Memory B cell (primary cell): ENCODE data around the gene DOK6.

Experiments used
- ATAC-seq: fragments of 150-1000 bp; cut with Tn5 transposase; 2 replicates; pipeline ENCODE4 v1.10.0; 2021; ENCODE audit warnings: low read depth, mild to moderate bottlenecking, moderate library complexity
- DNase-seq, 2 donors: peaks; one replicate each; pipeline ENCODE4 v3.0.0; 2022; ENCODE audit warnings: low spot score in 2 of 2
- H3K27ac Mint-ChIP-seq: one replicate; pipeline ENCODE4 v1.8.0; 2022; ENCODE audit warnings: mild to moderate bottlenecking, moderate library complexity, mixed read lengths
- H3K27me3 Mint-ChIP-seq: one replicate; pipeline ENCODE4 v1.8.0; 2022; ENCODE audit warnings: mixed read lengths
- H3K36me3 Mint-ChIP-seq: one replicate; pipeline ENCODE4 v1.8.0; 2022; ENCODE audit warnings: mild to moderate bottlenecking, mixed read lengths
- H3K4me1 Mint-ChIP-seq: one replicate; pipeline ENCODE4 v1.8.0; 2022; ENCODE audit warnings: mixed read lengths
- H3K4me3 Mint-ChIP-seq: one replicate; pipeline ENCODE4 v1.8.0; 2022; ENCODE audit warnings: mild to moderate bottlenecking, moderate library complexity, mixed read lengths
- H3K9me3 Mint-ChIP-seq: one replicate; pipeline ENCODE4 v1.8.0; 2022; ENCODE audit warnings: mixed read lengths

DOK6 gene

GRCh38 chr18:69400976-69401225 is 213 bp downstream of the DOK6 start:
- no peaks in the 10 kb centered on the region for H3K36me3 Mint-ChIP-seq
- no peaks in the 10 kb centered on the region for H3K4me1 Mint-ChIP-seq
- H3K27me3 Mint-ChIP-seq, result peaks cover 6% of the 10 kb centered on the region
- no peak for DNase-seq
- no peaks in the 10 kb centered on the region for H3K9me3 Mint-ChIP-seq
- ATAC-seq, result no peak
- no peak overlapping the region for H3K4me3 Mint-ChIP-seq
- H3K27ac Mint-ChIP-seq, result no peak overlapping the region

DNA sequence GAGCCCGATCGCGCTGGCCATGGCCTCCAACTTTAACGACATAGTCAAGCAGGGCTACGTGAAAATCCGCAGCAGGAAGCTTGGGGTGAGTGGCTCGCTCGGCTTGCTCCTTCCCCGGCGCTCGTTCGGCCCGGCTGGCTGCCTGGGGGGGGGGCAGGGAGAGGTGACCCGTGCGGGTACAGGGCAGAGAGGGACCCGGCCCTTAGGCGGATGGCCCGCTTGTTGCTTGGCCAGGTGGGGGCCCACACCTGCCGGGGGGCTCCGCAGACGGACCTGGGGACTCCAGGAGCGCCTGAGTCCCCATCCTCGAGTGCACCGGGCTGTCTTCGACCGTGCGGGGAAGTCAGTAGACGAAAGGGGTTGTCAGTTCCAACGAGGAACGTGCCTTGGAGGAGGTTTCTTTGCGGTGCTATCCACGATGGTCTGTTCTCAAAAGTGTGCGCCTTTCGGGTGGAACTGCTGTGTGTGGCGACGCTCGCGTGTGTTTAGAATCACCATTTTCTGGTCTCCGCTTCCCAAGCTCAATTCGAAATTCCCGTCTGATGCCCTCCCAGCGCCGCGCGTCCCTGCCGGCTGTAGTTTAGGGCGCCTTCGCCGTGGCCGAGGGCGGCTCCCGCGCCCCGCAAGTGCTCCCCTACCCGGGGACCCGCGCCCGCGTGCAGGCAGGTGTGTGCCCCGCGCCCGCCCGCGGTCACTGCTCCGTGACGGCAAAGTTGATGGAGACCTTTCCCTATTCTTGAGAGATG is 711 bp downstream of the DOK6 start:
- Mint-ChIP-seq H3K4me3 (no peak overlapping the region), H3K9me3 (no peaks in the 10 kb centered on the region), H3K27me3 (peaks cover 6% of the 10 kb centered on the region), H3K4me1 (no peaks in the 10 kb centered on the region), H3K27ac (no peak overlapping the region), H3K36me3 (no peaks in the 10 kb centered on the region)
- DNase-seq (no peak), ATAC-seq (no peak)

GRCh38 chr18:69401972-69402532 is 1.4 kb downstream of the DOK6 start:
- no peak overlapping the region for H3K4me3 Mint-ChIP-seq
- H3K4me1 Mint-ChIP-seq, result no peaks in the 10 kb centered on the region
- no peaks in the 10 kb centered on the region for H3K36me3 Mint-ChIP-seq
- no peak for ATAC-seq
- no peak for DNase-seq
- peaks cover 6% of the 10 kb centered on the region for H3K27me3 Mint-ChIP-seq
- H3K27ac Mint-ChIP-seq, result no peak overlapping the region
- no peaks in the 10 kb centered on the region for H3K9me3 Mint-ChIP-seq

- no peak overlapping the region for H3K27ac Mint-ChIP-seq
- DNase-seq (no peak), ATAC-seq (no peak)
- H3K27me3 Mint-ChIP-seq, result peaks cover 6% of the 10 kb centered on the region
- H3K4me1 Mint-ChIP-seq, result no peaks in the 10 kb centered on the region
- H3K9me3 Mint-ChIP-seq, result no peaks in the 10 kb centered on the region
- no peaks in the 10 kb centered on the region for H3K36me3 Mint-ChIP-seq
- no peak overlapping the region for H3K4me3 Mint-ChIP-seq
Measured at GRCh38 chr18:69402533-69402989, 1.9 kb downstream of the DOK6 start.

- Mint-ChIP-seq H3K4me3 (no peak overlapping the region), H3K9me3 (peaks cover 3% of the 10 kb centered on the region), H3K27me3 (no peaks in the 10 kb centered on the region), H3K4me1 (no peaks in the 10 kb centered on the region), H3K36me3 (no peaks in the 10 kb centered on the region), H3K27ac (no peak overlapping the region)
- ATAC-seq, result no peak
- no peak for DNase-seq
Measured at GRCh38 chr18:69408522-69408921, 7.8 kb downstream of the DOK6 start.

GRCh38 chr18:69411199-69411598 is 10.5 kb downstream of the DOK6 start:
- no peak overlapping the region for H3K27ac Mint-ChIP-seq
- H3K27me3 Mint-ChIP-seq, result no peaks in the 10 kb centered on the region
- H3K4me1 Mint-ChIP-seq, result no peaks in the 10 kb centered on the region
- peaks cover 3% of the 10 kb centered on the region for H3K9me3 Mint-ChIP-seq
- no peak overlapping the region for H3K4me3 Mint-ChIP-seq
- DNase-seq (no peak), ATAC-seq (no peak)
- no peaks in the 10 kb centered on the region for H3K36me3 Mint-ChIP-seq

GRCh38 chr18:69414184-69414583 is 13.5 kb downstream of the DOK6 start:
- no peaks in the 10 kb centered on the region for H3K4me1 Mint-ChIP-seq
- ATAC-seq, result no peak

GRCh38 chr18:69432847-69433246 is 32.2 kb downstream of the DOK6 start:
- no peak for ATAC-seq
- no peak for DNase-seq
- Mint-ChIP-seq H3K27ac (no peak overlapping the region), H3K36me3 (no peaks in the 10 kb centered on the region), H3K4me1 (no peaks in the 10 kb centered on the region), H3K27me3 (no peaks in the 10 kb centered on the region), H3K4me3 (no peak overlapping the region), H3K9me3 (peaks cover 3% of the 10 kb centered on the region)

More at GRCh38 chr18:69414184-69414583, 13.5 kb downstream of the DOK6 start:
- Mint-ChIP-seq H3K27me3 (no peaks in the 10 kb centered on the region), H3K4me3 (no peak overlapping the region), H3K27ac (no peak overlapping the region), H3K36me3 (no peaks in the 10 kb centered on the region), H3K9me3 (peaks cover 5% of the 10 kb centered on the region)
- no peak for DNase-seq

GRCh38 chr18:69435000-69435399 is 34.3 kb downstream of the DOK6 start:
- Mint-ChIP-seq H3K27ac (no peak overlapping the region), H3K36me3 (no peaks in the 10 kb centered on the region), H3K27me3 (no peaks in the 10 kb centered on the region), H3K4me1 (no peaks in the 10 kb centered on the region), H3K4me3 (no peak overlapping the region), H3K9me3 (peaks cover 4% of the 10 kb centered on the region)
- no peak for DNase-seq
- ATAC-seq, result no peak

- Mint-ChIP-seq H3K27me3 (no peaks in the 10 kb centered on the region), H3K4me1 (no peaks in the 10 kb centered on the region), H3K4me3 (no peak overlapping the region), H3K27ac (no peak overlapping the region), H3K36me3 (no peaks in the 10 kb centered on the region), H3K9me3 (peaks cover 6% of the 10 kb centered on the region)
- DNase-seq (no peak), ATAC-seq (no peak)
Measured at GRCh38 chr18:69444221-69444620, 43.5 kb downstream of the DOK6 start.

DNA sequence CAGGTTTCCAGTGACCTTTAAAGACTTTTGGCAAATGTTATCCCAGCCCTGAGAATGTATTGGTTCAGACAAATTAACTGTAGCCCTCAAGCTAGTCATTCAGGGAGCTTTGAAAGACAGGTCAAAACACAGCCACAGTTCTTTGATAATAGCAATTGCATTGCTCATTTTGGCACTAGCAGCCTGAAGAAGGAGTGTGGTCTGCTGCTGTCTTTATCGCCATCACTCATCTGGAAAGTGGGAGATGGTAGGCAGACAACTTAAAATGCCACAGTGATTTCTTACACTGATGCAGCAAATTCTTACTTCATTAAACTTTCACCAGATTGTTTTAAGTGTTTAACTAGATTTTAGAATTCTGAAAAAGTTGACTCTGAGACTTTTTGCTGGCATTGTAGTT is 47.2 kb downstream of the DOK6 start:
- Mint-ChIP-seq H3K9me3 (peaks cover 3% of the 10 kb centered on the region), H3K27me3 (no peaks in the 10 kb centered on the region)
- ATAC-seq, result no peak

GRCh38 chr18:69455125-69455524 is 54.4 kb downstream of the DOK6 start:
- H3K4me1 Mint-ChIP-seq, result no peaks in the 10 kb centered on the region
- no peaks in the 10 kb centered on the region for H3K27me3 Mint-ChIP-seq
- H3K4me3 Mint-ChIP-seq, result no peak overlapping the region
- peaks cover 2% of the 10 kb centered on the region for H3K9me3 Mint-ChIP-seq
- H3K27ac Mint-ChIP-seq, result no peak overlapping the region
- no peaks in the 10 kb centered on the region for H3K36me3 Mint-ChIP-seq
- DNase-seq, result no peak
- ATAC-seq, result no peak

More for the DNA sequence above, 47.2 kb downstream of the DOK6 start:
- Mint-ChIP-seq H3K4me3 (no peak overlapping the region), H3K36me3 (no peaks in the 10 kb centered on the region), H3K27ac (no peak overlapping the region), H3K4me1 (no peaks in the 10 kb centered on the region)
- no peak for DNase-seq

DNA sequence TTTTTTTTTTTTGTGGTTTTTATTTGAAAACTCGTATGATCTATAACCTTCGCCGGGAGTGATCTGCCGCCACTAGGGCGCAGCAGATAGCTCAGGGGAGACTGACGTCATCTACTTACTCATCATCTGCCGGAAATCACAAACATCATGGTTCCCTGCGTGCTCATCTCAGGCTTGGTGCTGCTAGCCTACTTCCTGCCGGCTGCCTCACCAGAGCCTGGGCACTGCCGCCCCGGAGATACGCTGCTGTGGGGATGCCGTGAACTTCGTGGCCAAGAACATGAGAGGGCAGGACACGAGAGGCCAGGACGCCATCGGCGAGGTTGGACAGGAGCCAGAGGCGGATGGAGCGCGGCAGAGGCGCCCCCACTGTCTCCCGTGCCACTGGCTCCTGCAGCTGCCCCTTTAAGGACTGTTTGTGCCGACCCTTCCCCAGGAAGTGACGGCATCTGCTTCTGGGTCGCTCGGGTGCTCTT is 68.8 kb downstream of the DOK6 start:
- Mint-ChIP-seq H3K27ac (no peak overlapping the region), H3K4me3 (no peak overlapping the region), H3K4me1 (no peaks in the 10 kb centered on the region), H3K27me3 (no peaks in the 10 kb centered on the region), H3K9me3 (no peaks in the 10 kb centered on the region), H3K36me3 (no peaks in the 10 kb centered on the region)
- no peak for ATAC-seq
- no peak for DNase-seq

- Mint-ChIP-seq H3K27ac (no peak overlapping the region), H3K9me3 (peaks cover 3% of the 10 kb centered on the region), H3K4me3 (no peak overlapping the region), H3K36me3 (no peaks in the 10 kb centered on the region), H3K4me1 (no peaks in the 10 kb centered on the region), H3K27me3 (no peaks in the 10 kb centered on the region)
- DNase-seq (no peak), ATAC-seq (no peak)
Measured at GRCh38 chr18:69480460-69480859, 79.8 kb downstream of the DOK6 start.

GRCh38 chr18:69483574-69483973 is 82.9 kb downstream of the DOK6 start:
- DNase-seq, result no peak
- ATAC-seq, result no peak
- Mint-ChIP-seq H3K9me3 (peaks cover 8% of the 10 kb centered on the region), H3K36me3 (peaks cover 1% of the 10 kb centered on the region), H3K4me3 (no peak overlapping the region), H3K27ac (no peak overlapping the region), H3K27me3 (peaks cover 3% of the 10 kb centered on the region), H3K4me1 (no peaks in the 10 kb centered on the region)
